Measurements from ENCODE around the gene IGF2BP1.

Gene IGF2BP1

DNA sequence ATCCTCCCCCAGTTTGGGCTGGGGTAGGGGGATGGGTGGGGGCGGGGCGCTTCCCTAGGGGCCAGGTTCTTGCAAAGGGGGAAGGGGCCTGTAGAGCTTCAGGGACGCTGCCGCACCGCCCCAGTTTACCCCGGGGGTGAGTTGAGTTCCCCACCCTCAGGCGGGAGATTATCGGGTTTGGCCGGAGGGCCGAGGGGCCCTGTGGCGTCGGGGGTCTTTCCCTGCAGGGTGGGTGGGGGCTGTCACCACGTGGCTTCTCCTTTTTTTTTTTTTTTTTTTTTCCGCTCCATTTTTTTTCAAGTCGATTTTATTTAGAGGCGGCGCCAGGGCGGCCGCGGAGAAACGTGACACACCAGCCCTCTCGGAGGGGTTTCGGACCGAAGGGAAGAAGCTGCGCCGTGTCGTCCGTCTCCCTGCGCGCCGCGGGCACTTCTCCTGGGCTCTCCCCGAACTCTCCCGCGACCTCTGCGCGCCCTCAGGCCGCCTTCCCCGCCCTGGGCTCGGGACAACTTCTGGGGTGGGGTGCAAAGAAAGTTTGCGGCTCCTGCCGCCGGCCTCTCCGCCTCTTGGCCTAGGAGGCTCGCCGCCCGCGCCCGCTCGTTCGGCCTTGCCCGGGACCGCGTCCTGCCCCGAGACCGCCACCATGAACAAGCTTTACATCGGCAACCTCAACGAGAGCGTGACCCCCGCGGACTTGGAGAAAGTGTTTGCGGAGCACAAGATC lies at the start of gene IGF2BP1:
Gene IGF2BP1 (plus strand): TSS at position 283 of the 724 bp plus-strand sequence. CDS start 361 bp downstream, at position 644.
- no peak for DNase-seq (ENCODE audit: low spot score)

DNA sequence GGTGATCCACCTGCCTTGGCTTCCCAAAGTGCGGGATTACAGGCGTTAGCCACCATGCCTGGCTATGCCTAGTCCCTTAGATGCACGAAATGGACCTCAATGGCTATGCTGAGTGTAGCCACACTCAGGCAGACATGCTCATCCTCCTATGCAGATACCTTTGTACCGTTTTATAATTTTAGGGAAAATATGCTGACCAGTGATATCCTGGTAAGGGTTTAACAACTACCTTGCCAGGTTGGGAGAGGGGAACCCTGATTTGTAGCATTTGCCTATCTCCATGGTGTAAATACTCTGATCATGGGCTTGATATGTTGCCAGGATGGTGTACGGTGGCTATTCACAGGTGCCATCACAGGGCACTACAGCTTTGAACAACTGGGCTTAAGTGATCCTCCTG lies 45.6 kb upstream of the IGF2BP1 start:
- no peak for DNase-seq (ENCODE audit: low spot score)

DNA sequence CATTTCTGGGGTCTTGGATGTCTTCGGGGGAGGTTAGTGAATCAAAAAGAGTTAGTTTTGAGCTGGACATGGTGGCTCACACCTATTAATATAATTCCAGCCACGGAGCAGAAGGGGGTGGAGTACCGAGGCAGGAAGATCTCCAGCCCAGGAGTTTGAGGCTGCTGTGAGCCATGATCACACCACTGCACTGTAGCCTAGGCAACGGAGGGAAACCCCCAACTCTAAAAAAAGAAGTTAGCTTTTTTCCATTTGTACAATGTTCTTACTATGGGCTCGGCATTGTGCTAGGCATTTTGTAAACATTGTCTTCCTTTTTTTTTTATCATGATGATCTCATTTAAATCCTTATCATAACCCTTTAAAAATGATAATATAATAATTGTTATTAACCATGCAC lies 44.3 kb upstream of the IGF2BP1 start:
- no peak for DNase-seq (ENCODE audit: low spot score)

DNA sequence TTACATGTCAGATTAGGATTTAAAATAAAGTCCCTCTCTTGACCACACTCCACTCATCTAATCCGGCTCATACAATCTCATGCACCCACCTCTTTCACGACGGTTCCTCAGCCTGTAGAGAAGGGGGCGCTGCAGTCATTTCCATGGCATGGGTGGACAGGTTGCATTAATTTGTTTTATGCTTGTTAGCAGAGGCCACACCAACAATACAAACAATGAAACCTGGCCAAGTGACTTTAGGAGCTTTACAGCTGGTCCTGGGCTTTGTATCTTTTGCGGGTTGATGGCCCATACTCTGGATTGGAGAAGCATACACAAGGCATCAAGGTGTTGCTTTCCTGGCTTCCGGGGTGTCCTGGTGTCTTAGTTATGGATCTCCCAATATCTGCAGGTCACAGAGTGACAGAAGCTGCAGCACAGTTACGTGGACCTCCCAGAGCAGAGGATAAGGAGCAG lies 42.9 kb upstream of the IGF2BP1 start:
- no peak for DNase-seq (ENCODE audit: low spot score)

DNA sequence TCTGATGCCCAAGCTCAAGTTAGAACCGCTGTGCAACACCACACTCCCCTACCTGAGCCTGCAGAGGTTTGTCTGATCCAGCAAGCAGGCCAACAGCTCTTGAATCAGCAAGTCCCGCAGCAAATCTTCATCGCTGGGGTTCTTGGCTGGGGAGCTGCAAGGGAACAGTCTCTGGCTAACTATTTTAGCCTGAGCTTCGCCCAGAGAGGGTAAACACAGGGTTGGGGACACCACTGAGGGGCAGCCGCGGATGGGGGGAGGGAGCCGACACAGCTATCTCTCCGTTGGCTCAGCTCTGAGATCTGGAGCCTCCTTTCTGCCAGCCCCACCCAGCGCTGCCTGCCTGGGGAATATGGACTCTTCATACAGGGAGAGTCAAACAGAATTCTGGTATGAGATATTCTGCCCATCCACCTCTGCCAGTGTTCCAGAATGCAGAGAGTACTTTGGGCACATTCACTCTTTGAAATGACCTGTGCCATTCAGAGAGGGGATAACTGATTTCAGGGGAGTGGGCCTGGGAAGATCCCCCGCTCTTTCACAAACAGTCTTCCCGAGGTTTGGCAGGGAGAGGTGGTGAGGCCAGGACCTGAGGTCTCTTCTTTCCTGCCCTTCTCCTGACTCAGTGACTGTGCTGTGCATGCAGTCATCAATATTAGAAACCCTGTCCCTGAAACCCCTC lies 36.2 kb upstream of the IGF2BP1 start:
- DNase-seq (ENCODE audit: low spot score), result no peak

DNA sequence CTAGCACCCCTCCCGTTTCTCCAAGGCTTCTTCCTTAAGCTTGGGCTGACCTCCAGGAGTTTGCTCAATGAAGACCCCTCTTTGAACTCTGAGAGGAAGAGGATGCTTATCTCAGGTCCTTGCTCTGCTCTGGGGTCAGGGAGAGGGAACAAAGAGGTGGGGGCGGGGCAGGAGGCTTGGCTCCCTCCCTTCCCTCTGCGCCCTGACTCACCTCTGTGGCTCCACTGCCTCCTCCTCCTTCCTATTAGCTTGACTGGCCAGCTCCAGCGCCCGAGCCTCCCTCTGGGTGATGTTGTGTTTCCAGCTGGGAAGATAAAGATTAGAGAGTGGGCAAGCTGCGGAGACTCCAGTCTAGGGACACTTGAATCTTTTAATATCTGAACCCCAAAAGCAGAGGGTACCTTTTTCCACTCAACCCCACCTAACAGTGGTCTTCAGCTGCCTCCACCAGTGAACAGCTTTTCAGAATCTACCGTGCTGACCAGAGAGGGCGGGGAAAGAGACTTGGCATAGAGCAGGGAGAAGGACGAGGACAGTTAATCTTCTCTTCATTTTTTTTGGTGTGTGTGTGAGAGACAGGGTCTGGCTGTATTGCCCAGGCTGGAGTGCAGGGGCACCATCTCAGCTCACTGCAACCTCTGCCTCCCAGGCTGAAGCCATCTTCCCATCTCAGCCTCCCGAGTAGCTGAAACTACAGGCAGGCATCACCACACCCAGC lies 35.5 kb upstream of the IGF2BP1 start:
- no peak for DNase-seq (ENCODE audit: low spot score)

DNA sequence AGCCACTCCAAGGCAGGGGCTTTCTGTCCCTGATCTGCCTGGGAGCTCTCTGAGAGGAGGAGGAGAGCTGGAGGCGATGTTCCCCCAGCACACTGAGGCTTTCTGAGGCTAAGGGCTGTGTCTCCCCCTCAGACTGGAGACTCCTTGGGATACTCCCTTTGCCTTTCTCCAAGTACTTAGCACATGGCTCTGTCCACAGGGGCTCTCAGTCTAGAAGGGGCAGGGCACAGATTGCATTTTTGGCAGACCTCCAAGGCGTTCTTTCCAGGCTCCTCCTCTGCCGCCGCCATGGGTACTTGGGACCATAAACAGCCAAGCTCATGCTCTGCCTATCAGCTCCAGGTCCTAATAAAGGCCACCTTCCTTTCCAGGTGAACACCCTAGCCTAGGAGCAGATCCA lies 27.0 kb upstream of the IGF2BP1 start:
- no peak for DNase-seq (ENCODE audit: low spot score)

DNA sequence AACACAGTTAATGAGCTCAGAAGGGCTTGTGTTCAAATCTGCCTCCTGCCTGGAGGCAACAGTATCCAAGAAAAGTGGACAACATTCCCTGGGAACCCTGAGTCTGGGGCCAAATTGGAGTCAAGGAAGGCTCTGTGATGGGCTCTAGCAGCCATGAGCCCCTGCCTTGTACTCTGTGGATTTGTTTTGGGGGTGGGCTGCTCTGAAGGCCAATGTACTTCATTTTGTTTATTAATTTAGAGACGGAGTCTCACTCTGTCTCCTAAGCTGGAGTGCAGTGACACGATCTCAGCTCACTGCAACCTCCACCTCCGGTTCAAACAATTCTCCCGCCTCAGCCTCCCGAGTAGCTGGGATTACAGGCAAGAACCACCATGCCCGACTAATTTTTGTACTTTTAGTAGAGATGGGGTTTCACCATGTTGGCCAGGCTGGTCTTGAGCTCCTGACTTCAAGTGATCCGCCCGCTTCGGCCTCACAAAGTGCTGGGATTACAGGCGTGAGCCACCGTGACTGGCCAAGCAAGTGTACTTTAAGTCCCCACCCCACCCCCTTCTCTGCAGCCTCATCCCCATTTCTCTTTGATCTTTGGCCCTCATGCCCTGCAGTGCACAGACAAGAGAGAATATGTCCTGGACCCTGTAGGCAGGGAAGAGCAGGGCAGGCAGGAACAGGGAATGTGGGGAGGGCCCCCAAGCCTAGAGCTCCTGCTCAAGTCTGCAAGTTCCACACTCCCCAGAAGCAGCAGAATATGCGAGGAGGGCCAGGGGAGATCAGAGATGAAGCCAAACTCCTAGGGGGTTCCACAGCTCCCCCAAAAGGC lies 26.1 kb upstream of the IGF2BP1 start:
- no peak for DNase-seq (ENCODE audit: low spot score)

DNA sequence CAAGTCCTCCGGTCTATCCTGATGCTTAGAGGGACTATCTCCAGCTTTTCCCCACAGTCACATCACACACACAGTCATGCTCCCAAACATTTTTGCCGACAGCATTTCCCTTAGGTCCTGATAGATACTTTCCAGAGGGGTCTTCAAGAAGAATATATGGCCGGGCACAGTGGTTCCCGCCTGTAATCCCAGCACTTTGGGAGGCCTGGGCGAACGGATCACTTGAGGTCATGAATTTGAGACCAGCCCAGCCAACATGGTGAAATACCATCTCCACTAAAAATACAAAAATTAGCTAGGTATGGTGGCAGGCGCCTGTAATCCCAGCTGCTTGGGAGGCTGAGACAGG lies 24.5 kb upstream of the IGF2BP1 start:
- no peak for DNase-seq (ENCODE audit: low spot score)

DNA sequence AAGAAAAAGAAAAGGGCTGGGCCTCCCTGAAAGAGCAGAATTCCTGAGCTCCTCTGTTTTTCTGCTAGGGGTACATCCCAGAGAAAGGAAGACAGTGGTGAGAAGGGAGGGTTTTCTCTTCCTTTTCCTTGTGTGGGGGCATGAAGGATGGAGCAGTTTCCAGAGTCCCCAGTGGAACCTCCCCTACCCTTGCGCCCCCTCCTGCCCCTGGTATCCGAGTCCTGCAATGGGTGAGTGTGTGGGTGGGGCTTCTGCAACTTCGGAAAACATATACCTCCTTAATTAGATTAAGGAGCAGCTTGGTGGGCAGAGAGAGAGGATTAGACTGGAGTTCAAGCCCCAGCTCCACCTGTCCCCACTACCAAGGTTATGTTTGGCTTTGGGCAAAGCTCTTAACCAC lies 23.4 kb upstream of the IGF2BP1 start:
- DNase-seq (ENCODE audit: low spot score), result no peak

DNA sequence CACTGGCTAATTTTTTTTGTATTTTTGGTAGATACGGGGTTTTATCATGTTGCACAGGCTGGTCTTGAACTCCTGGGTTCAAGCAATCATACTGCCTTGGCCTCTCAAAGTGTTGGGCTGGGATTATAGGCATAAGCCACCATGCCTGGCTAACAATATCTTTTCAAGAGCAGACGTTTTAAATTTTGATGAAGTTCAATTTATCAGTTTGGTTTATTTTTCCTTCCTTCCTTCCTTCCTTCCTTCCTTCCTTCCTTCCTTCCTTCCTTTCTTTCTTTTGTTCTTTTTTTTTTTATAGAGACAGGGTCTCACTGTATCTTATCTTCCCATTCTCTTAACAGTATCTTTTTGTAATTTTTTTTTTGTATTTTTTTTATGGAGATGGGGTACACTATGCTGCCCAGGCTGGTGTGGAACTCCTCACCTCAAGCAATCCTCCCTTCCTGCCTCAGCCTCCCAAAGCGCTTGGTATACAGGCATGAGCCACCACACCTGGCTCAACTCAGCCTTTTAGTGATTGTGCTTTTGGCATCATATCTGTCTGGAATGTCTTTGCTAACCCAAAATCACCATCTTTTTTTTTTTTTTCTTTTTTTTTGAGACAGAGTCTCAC lies 15.2 kb upstream of the IGF2BP1 start:
- DNase-seq (ENCODE audit: low spot score), result no peak

DNA sequence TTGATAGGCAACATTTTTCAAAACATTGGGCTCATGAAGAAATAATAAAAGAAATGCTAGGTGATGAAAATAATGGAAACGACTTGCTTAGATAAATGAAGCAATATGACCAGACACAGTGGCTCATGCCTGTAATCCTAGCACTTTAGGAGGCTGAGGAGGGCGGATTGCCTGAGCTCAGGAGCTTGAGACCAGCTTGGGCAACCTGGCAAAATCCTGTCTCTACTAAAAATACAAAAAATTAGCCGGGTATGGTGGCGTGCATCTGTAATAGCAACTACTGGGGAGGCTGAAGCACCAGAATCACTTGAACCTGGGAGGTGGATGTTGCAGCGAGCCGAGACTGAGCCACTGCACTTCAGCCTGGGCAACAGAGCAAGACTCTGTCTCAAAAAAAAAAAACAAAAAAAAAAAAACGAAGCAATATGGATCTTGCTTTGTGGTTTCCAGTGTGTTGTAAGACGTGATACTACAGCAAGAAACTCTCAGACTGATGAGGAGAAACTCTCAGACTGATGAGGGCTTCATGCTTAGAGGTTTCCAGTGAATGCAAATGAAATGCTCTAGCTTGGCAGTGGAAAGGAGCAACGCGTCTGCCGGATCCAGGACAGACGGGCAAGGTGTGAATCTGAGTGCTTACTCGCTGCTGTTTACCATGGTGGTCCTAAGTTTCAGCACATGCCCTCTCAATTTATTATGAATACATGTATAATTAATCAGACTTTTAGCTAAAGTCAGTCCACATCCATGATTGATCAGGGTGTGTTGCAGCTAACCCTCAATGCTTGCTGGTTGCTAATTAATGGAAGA lies 11.5 kb upstream of the IGF2BP1 start:
- no peak for DNase-seq (ENCODE audit: low spot score)

DNA sequence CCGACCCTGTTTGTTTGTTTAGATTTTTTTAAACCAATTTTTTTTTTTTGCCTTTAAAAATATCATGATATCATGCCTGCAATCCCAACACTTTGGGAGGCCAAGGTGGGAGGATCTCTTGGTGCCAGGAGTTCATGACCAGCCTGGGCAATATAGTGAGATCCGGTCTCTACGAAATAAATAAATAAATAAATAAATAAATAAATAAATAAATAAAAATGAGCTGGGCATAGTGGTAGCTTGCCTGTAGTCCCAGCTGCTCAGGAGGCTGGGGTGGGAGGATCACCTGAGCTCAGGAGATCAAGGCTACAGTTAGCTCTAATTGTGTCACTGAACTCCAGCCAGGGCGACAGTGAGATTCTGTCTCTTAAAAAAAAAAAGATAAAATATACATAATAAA lies 8.1 kb upstream of the IGF2BP1 start:
- no peak for DNase-seq (ENCODE audit: low spot score)

DNA sequence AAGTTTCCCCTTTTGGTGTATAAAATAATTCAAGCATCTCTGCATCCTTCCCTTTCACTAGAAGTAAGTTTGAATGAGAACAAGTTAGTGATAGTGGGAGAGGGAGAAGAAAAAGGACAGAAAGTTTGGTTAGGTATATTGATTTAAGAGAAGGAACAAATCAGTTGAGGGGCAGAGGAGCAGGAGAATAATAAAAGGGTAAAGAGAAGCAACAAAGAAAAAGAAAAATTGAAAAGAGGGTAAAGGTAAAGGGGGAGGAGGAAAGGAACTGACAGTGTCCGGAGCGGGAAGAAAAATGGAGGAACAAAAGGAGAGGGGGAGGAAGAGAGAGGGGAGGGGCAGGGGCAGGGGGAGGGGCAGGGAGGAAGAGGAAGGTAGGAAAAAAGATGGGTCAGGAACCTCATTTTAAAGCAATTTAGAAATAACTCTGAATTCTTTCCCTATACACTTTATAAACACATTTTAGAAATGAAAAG lies 6.3 kb upstream of the IGF2BP1 start:
- no peak for DNase-seq (ENCODE audit: low spot score)

DNA sequence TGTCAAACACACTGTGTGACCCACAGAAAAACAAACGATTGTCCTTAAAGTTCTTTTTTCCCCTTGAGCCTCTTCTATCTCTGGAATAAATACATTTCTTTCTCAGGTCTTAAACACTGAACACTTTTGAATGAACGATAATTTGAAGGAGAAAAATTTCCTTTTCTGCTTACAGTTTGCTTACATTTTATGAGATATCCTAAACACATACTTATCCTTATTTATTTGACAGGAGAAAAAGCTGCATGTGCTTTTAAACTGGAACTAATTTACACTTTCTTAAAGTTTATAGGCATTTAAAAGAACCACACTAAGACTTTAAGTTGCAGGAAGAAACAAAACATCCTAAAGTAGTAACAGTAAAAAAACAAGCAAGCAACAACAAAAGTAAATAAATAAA lies 4.7 kb upstream of the IGF2BP1 start:
- no peak for DNase-seq (ENCODE audit: low spot score)

DNA sequence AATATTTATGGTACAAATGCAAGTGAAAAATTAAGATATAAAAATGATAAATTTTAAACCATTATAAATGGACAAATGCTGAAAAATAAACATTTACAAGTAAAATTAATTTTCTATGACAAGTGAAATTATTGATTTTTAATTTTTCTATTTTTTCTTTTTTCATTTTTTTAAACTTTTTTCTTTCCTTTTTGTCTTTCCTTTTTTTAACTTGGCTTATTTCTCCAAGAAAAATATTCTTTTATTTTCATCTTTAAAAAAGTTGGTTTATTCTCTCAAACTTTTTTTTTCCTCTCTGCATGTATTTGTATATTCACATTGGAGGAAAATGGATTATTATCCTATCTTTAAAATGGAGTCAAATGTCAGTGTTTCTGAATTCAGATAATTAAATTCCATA lies 3.9 kb upstream of the IGF2BP1 start:
- DNase-seq (ENCODE audit: low spot score), result no peak

DNA sequence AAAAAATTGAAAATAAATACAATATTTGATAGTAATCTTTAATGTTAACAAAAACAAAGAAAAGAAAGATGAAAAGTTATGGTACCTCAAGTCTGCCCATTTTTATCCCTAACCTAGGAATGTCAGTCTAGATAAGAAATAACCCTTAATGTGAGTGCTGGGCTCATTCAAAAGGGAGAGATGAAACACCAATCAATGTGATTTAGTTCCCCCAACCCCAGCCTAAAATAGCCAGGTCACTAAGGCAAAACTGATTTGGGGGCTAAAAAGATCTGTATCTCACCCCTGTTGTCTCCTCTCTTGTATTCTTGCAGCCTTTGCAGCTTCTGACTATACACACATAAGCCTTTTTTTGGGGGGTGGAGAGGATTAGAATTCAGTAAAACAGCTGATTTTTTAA lies 3.2 kb upstream of the IGF2BP1 start:
- no peak for DNase-seq (ENCODE audit: low spot score)

DNA sequence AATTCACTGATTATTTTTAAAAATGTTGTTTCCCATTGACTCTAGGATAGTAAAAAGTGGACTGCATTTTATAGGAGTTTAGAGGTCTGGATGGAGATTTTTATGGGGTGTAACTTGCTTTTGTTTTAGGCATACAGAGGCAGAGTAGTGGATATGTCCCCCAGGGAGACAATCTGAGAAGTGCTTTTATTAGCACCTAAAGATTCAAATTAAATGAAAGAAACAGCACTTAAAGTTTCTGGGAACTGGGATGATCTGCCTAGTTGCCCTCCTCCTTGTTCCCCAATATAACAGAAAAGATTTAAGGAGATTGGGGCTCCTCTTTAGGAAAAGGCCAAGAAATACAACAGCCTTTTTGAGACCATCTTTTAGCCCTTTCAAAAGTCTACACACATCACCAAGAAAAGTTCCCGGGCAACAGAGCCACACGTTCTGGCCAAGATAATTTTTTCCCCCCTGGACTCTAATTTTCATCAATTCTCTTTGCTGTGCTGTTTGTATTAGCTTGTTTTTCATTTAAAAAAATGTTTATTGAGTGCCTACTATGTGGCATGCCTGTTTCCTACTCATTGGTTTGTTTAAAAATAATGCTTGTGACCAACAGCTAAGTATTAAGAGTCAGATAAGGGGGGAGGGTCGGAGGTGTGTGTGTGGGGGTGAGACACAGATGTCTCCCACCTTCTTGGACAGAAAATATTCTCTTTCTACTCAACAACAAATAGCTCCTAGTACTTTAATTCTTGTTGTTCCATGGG lies 2.5 kb upstream of the IGF2BP1 start:
- no peak for DNase-seq (ENCODE audit: low spot score)

DNA sequence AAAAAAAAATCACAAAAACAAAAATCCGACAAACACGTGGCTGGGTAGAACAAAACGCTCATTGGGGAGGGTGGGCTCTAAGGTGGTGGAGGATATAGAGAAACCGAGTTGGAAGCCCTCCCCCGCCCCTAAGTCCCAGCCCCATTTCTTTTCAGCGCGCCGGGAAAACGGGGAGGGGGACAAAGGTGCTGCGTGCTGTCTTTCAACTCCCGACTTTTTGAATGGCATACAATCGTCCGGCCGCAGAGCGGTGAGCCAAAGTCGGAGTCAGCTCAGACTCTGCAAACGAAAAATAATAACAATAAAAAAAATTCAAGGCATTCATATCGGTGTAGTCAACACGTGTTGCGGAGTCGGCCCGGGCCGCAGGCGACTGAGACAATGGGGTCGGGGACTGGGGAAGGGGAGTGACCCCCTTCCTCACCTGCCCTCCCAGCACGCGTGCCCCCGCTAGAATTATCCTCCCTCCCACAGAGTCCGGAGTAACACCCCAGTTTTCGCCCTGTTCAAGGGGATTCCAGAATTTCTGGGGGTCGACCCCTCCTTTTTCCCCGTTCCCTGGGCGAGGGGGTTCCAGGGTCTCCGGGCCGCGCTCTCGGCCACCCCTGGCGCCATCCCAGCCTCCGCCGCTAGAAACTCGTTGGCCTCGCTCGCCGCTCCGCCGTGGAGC lies 1.7 kb upstream of the IGF2BP1 start:
- no peak for DNase-seq (ENCODE audit: low spot score)
